Measurements from ENCODE around the gene TOE1. TPM values are rescaled to one million over a fixed set of nuclear protein-coding genes. Genes with fewer than 3 reads are reported as not detected.

Gene TOE1
- total and polyA plus RNA-seq, 2 of the 8 experiments (the other 6 are each of a cell fraction or from before 2014, with no cell fraction given) = 15.2 to 25.8 TPM

- no peak overlapping the region for H4K5ac ChIP-seq (ENCODE audit: insufficient read length, low read depth, low read length)
- H2AK5ac ChIP-seq (ENCODE audit: low read depth, low read length) = no peak overlapping the region
- H2BK12ac ChIP-seq (ENCODE audit: low read depth, low read length) = no peak overlapping the region
- H2AFZ ChIP-seq (ENCODE audit: low read length) = no peak overlapping the region
- no peak overlapping the region for H2BK120ac ChIP-seq (replicated peaks; ENCODE audit: low read depth, low read length)
- no peaks in the 10 kb centered on the region for H3K27me3 ChIP-seq (replicated peaks in 1 of 4; ENCODE audit: control insufficient read depth in 3 of 4, extremely low read depth in 1 of 4, insufficient read depth in 3 of 4, low read length in 3 of 4)
- peaks cover 8 to 43% (median 26%) of the 10 kb centered on the region in 4 experiments; a peak in 5 of 8 replicates for H3K36me3 ChIP-seq (ENCODE audit: control insufficient read depth in 2 of 4, insufficient read depth in 4 of 4, low read length in 3 of 4)
- DNase-seq (ENCODE audit: low read depth in 1 of 2, low spot score in 2 of 2) = no peak
- no peak overlapping the region; a peak in 1 of 7 replicates for H3K9ac ChIP-seq (replicated peaks in 1 of 4; ENCODE audit: extremely low read depth in 1 of 4, low read depth in 3 of 4, low read length in 3 of 4)
- CTCF ChIA-PET (ENCODE audit: partially characterized antibody) = interaction anchor here (0.6 to 2.1 kb wide), 9 partner anchors 10 to 557 kb away, joined by 3 to 7 read pairs (median 4); partner anchors contain the start of gene HECTD3
- H4K20me1 ChIP-seq (replicated peaks in 1 of 2; ENCODE audit: control insufficient read depth in 1 of 2, insufficient read depth in 2 of 2, low read length in 2 of 2) = no peaks in the 10 kb centered on the region
- H3K18ac ChIP-seq (ENCODE audit: extremely low read depth, low read length) = no peak overlapping the region
- no peak overlapping the region for H3K23ac ChIP-seq (ENCODE audit: insufficient read length)
- no peak overlapping the region for H3K27ac ChIP-seq (ENCODE audit: low read depth, low read length)
- H2BK15ac ChIP-seq (ENCODE audit: low read length) = no peak overlapping the region
- no peak overlapping the region for H4K8ac ChIP-seq (ENCODE audit: extremely low read depth, insufficient read depth, low read length)
- peaks cover 0 to 5% (median under 1%) of the 10 kb centered on the region in 4 experiments; a peak in 3 of 7 replicates for H3K4me1 ChIP-seq (replicated peaks in 1 of 4; ENCODE audit: control insufficient read depth in 3 of 4, insufficient read depth in 4 of 4, low read length in 3 of 4)
- H3K79me1 ChIP-seq (ENCODE audit: low read depth, low read length) = peaks cover 5% of the 10 kb centered on the region; the same call in 1 of the 2 replicates
- peaks cover 0 to 20% of the 10 kb centered on the region in 2 experiments; a peak in 1 of 4 replicates for H3K79me2 ChIP-seq (ENCODE audit: control insufficient read depth in 1 of 2, insufficient read depth in 2 of 2, low read length in 2 of 2)
- H3K9me3 ChIP-seq (ENCODE audit: insufficient read depth in 2 of 2, low read depth in 1 of 2, low read length in 1 of 2) = no peaks in the 10 kb centered on the region
- H3K23me2 ChIP-seq (ENCODE audit: low read depth, low read length) = no peaks in the 10 kb centered on the region
- H2BK20ac ChIP-seq (ENCODE audit: low read length) = no peak overlapping the region
- WGBS, 2 experiments (ENCODE audit: extremely low coverage in 1 of 2, insufficient coverage in 1 of 2, insufficient read length in 1 of 2, insufficient replicate concordance in 2 of 2, low coverage in 1 of 2, low lambda C conversion rate in 2 of 2, missing lambda C conversion rate in 1 of 2) = 83% methylated on average over 9 of the region's 9 CpGs; no CpG with 5 or more reads in 1 of the 2 experiments
- H3K56ac ChIP-seq (replicated peaks; ENCODE audit: insufficient read length, low read depth, low read length) = no peak overlapping the region
- no peak overlapping the region for H2BK5ac ChIP-seq (ENCODE audit: low read depth, low read length)
- H3K4ac ChIP-seq (replicated peaks; ENCODE audit: insufficient read length, low read depth, low read length) = no peak overlapping the region
- FAIRE-seq = no peak
- POLR2A ChIA-PET (ENCODE audit: partially characterized antibody) = interaction anchor here (0.6 to 21.4 kb wide), 8 partner anchors 10 to 526 kb away, joined by 3 to 472 read pairs (median 3); partner anchors contain the start of genes BTBD19, HPDL and TESK2
- H3K14ac ChIP-seq (ENCODE audit: insufficient read length) = no peak overlapping the region
- H3K4me2 ChIP-seq (ENCODE audit: insufficient read depth in 1 of 2, low read depth in 2 of 2, low read length in 2 of 2) = no peak overlapping the region
- H3K4me3 ChIP-seq (ENCODE audit: extremely low read depth in 1 of 4, insufficient read depth in 2 of 4, low read depth in 3 of 4, low read length in 4 of 4) = no peak overlapping the region
- no peak overlapping the region for H4K91ac ChIP-seq (replicated peaks; ENCODE audit: insufficient read length, low read length)
These were observed 5.4 kb upstream of the TOE1 start for GRCh38 chr1:45334308-45335245.
